Esophagus squamous epithelium (tissue), 5 donors: ENCODE results near the gene OR10V1. TPM values are rescaled to one million over a fixed set of nuclear protein-coding genes. Genes with fewer than 3 reads are reported as not detected.
"Not testable (repeated sequence)": the region's sequence is repeated elsewhere in the genome, so short reads cannot be mapped to it uniquely, and the experiment has no call there.

ENCODE experiments used
- DNase-seq: peaks from one replicate; lab custom pipeline; 2025; lab: John Stamatoyannopoulos, UW
- H3K27ac ChIP-seq, 4 donors: fragments of 200-600 bp; sonication (generic); one replicate each; pipeline ENCODE4 v1.5.1; 2016 to 2019; ENCODE audit warnings: mild to moderate bottlenecking in 1 of 4
- H3K27me3 ChIP-seq, 4 donors: fragments of 200-600 bp; sonication (generic); 1 replicate in 3 of 4; 2 replicates in 1 of 4; pipeline versions ENCODE4 v1.5.1 to v1.6.0; 2017 to 2021; ENCODE audit warnings: antibody characterized with exemption in 1 of 4
- H3K36me3 ChIP-seq, 3 donors: fragments of 200-600 bp; sonication (generic); one replicate each; pipeline ENCODE4 v1.5.1; 2016 to 2019
- H3K4me1 ChIP-seq, 3 donors: fragments of 200-600 bp; sonication (generic); one replicate each; pipeline ENCODE4 v1.5.1; 2017 to 2019
- H3K4me3 ChIP-seq, 4 donors: fragments of 200-600 bp; sonication (generic); 1 replicate in 3 of 4; 2 replicates in 1 of 4; pipeline ENCODE4 v1.5.1; 2016 to 2019; ENCODE audit warnings: mild to moderate bottlenecking in 2 of 4, moderate library complexity in 1 of 4
- H3K9me3 ChIP-seq, 3 donors: fragments of 200-600 bp; sonication (generic); one replicate each; pipeline ENCODE4 v1.5.1; 2016 to 2019
- CTCF ChIP-seq, 6 experiments: fragments of 450-650 bp in 4 of 6; fragments of 200-600 bp in 2 of 6; sonication (generic) in 2 of 6; IDR thresholded peaks; one replicate each; pipeline ENCODE4 v1.5.1; 2016 to 2019; ENCODE audit warnings: antibody characterized with exemption in 6 of 6, mild to moderate bottlenecking in 4 of 6, moderate library complexity in 4 of 6
- POLR2A ChIP-seq, 4 donors: fragments of 450-650 bp; IDR thresholded peaks; one replicate each; pipeline ENCODE4 v1.6.1; 2017; ENCODE audit warnings: antibody characterized with exemption in 4 of 4, mild to moderate bottlenecking in 4 of 4, moderate library complexity in 3 of 4
- WGBS, 2 donors: methylation state at CpG; one replicate each; pipeline ENCODE4 v1.1.5; 2018; 5-methylcytosine and 5-hydroxymethylcytosine counted together
- intact Hi-C: fragments of 100-400 bp; cut with DNase I; formaldehyde crosslinking; loops from one replicate; pipeline ENCODE4 v1.15.0; 2022
- total RNA-seq, 4 donors: library from RNA; depleted of rRNA; stranded (reverse); fragments of >200 nt; gene quantifications; one replicate each; pipeline ENCODE4 v1.1.0, GENCODE V29; 2016
- donor health status: DM: yes; HTN: yes; CAD: no.

The OR10V1 gene
- total RNA-seq, 4 donors from 2014 or later: not detected

- DNase-seq: no peak
- H3K9me3 ChIP-seq: no peaks in the 10 kb centered on the region
- H3K4me1 ChIP-seq: no peaks in the 10 kb centered on the region
- no peaks in the 10 kb centered on the region for H3K36me3 ChIP-seq
- H3K27ac ChIP-seq: no peak overlapping the region
- H3K27me3 ChIP-seq: peaks cover 0 to 6% (median 0%) of the 10 kb centered on the region in 4 donors
- 69 to 71% methylated on average over 3 of the region's 3 CpGs for WGBS, 2 donors
- intact Hi-C loops: no loop called here
- H3K4me3 ChIP-seq: no peak overlapping the region
- no peak for TF ChIP-seq POLR2A (IDR thresholded peaks at IDR 0.05)
Measured at GRCh38 chr11:59716051-59716450, 2.4 kb upstream of the OR10V1 start.

GRCh38 chr11:59710136-59710847 lies 3.4 kb downstream of the OR10V1 start:
- intact Hi-C loops: no loop called here
- DNase-seq: no peak
- Histone ChIP-seq H3K27me3 (peaks cover 0 to 3% (median 0%) of the 10 kb centered on the region in 4 donors), H3K9me3 (no peaks in the 10 kb centered on the region), H3K36me3 (no peaks in the 10 kb centered on the region), H3K4me1 (no peaks in the 10 kb centered on the region), H3K4me3 (no peak overlapping the region), H3K27ac (no peak overlapping the region)
- TF ChIP-seq CTCF (IDR thresholded peaks at IDR 0.05): no peak
- no peak for TF ChIP-seq POLR2A (IDR thresholded peaks at IDR 0.05)
- WGBS, 2 donors: 45 to 69% methylated on average over 3 of the region's 3 CpGs

GRCh38 chr11:59708537-59708936 lies 5.1 kb downstream of the OR10V1 start:
- intact Hi-C loops: no loop called here
- no peak overlapping the region for H3K27ac ChIP-seq

GRCh38 chr11:59707371-59707770 lies 6.3 kb downstream of the OR10V1 start:
- Histone ChIP-seq H3K36me3 (no peaks in the 10 kb centered on the region), H3K4me3 (no peak overlapping the region), H3K4me1 (no peaks in the 10 kb centered on the region), H3K9me3 (no peaks in the 10 kb centered on the region), H3K27ac (no peak overlapping the region), H3K27me3 (peaks cover 0 to 3% (median 0%) of the 10 kb centered on the region in 4 donors)
- intact Hi-C loops: no loop called here
- WGBS, 2 donors: 46 to 54% methylated on average over 1 of the region's 1 CpG
- no peak for TF ChIP-seq POLR2A (IDR thresholded peaks at IDR 0.05)
- TF ChIP-seq CTCF (IDR thresholded peaks at IDR 0.05): no peak
- DNase-seq: no peak

More at GRCh38 chr11:59708537-59708936, 5.1 kb downstream of the OR10V1 start:
- Histone ChIP-seq H3K9me3 (no peaks in the 10 kb centered on the region), H3K36me3 (no peaks in the 10 kb centered on the region), H3K4me3 (no peak overlapping the region), H3K4me1 (no peaks in the 10 kb centered on the region), H3K27me3 (peaks cover 0 to 3% (median 0%) of the 10 kb centered on the region in 4 donors)
- 33% methylated on average over 1 of the region's 1 CpG for WGBS, 2 donors
- DNase-seq: no peak
- no peak for TF ChIP-seq POLR2A (IDR thresholded peaks at IDR 0.05)

DNA sequence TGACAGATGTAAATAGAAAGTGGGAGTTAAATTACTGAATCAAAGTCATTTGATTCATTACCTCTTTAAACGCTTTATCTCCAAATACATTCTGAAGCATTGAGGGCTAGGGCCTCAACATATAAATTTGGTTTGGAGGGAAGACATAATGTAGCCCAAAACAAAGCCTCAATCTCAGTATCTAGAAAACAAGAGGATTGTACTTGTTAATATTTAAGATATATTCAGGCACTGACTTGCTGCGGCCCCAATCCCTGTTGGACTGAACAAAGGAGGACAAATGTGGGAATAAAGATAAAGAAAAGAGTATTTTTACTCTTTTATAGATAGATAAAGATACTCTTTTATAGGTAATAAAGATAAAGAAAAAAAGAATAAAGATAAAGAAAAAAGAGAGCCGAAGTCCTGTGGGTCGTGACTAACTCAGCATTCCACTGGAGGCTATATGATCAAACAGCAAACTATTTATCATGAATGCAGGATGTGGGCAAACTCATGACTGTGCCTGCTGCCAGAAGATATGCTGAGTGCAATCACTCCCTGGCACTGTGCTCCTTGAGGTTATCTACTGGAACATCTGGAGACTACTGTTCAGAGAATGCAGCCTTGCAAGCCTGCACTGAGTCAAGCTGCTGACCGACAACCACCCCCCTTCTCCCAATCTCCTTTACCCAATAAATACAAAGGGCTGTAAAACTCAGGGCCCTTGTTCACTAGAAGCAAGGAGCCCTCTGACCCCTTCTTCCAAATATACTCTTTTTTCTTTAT lies 6.9 kb downstream of the OR10V1 start:
- H3K4me1 ChIP-seq: no peaks in the 10 kb centered on the region
- H3K27ac ChIP-seq: no peak overlapping the region
- DNase-seq: no peak
- TF ChIP-seq POLR2A (IDR thresholded peaks at IDR 0.05) (no peak), CTCF (IDR thresholded peaks at IDR 0.05) (no peak)
- H3K4me3 ChIP-seq: no peak overlapping the region
- intact Hi-C loops: no loop called here
- no peaks in the 10 kb centered on the region for H3K9me3 ChIP-seq
- no peaks in the 10 kb centered on the region for H3K36me3 ChIP-seq
- H3K27me3 ChIP-seq: peaks cover 0 to 3% (median 0%) of the 10 kb centered on the region in 4 donors
- WGBS, 2 donors: 57% methylated on average over 5 of the region's 5 CpGs

GRCh38 chr11:59705294-59705693 lies 8.4 kb downstream of the OR10V1 start:
- Histone ChIP-seq H3K27me3 (peaks cover 0 to 3% (median 0%) of the 10 kb centered on the region in 4 donors), H3K9me3 (no peaks in the 10 kb centered on the region), H3K36me3 (no peaks in the 10 kb centered on the region), H3K4me3 (no peak overlapping the region), H3K4me1 (no peaks in the 10 kb centered on the region), H3K27ac (no peak overlapping the region)
- intact Hi-C loops: no loop called here
- no peak for DNase-seq
- 77% methylated on average over 6 of the region's 6 CpGs for WGBS, 2 donors
- no peak for TF ChIP-seq CTCF (IDR thresholded peaks at IDR 0.05)
- no peak for TF ChIP-seq POLR2A (IDR thresholded peaks at IDR 0.05)

GRCh38 chr11:59703515-59703914 lies 10.1 kb downstream of the OR10V1 start:
- H3K27me3 ChIP-seq, H3K4me3 ChIP-seq, H3K36me3 ChIP-seq, intact Hi-C loops, H3K4me1 ChIP-seq, DNase-seq, H3K9me3 ChIP-seq, H3K27ac ChIP-seq: not testable (repeated sequence)
- 87 to 100% methylated on average over 1 of the region's 1 CpG for WGBS, 2 donors

- H3K4me3 ChIP-seq, H3K4me1 ChIP-seq, H3K9me3 ChIP-seq, DNase-seq, H3K27ac ChIP-seq, H3K27me3 ChIP-seq, intact Hi-C loops, H3K36me3 ChIP-seq: not testable (repeated sequence)
- 60 to 89% methylated on average over 2 to 4 of the region's 5 CpGs for WGBS, 2 donors
Measured at GRCh38 chr11:59700157-59700556, 13.5 kb downstream of the OR10V1 start.
